Kidney tubule cell (primary cell): ENCODE results near the gene RAD9A.

Experiments used
- DNase-seq: peaks from one replicate; pipeline ENCODE4 v3.0.0-alpha.2; 2018; ENCODE audit warnings: low spot score

Gene RAD9A

GRCh38 chr11:67391304-67392182 is at the start of gene RAD9A:
TSS of gene RAD9A (plus strand) at chr11:67391986. CDS start at chr11:67392045, 59 bp downstream.
- DNase-seq: peak; percentile 91

- no peak for DNase-seq
These were observed 47.5 kb upstream of the RAD9A start for GRCh38 chr11:67344264-67344663.

GRCh38 chr11:67345247-67345919 is 46.4 kb upstream of the RAD9A start:
- peak; percentile 36 for DNase-seq

- peak; percentile 77 for DNase-seq
These were observed 45.6 kb upstream of the RAD9A start for GRCh38 chr11:67345920-67346819.

GRCh38 chr11:67347964-67348749 is 43.6 kb upstream of the RAD9A start:
- DNase-seq: no peak

GRCh38 chr11:67349036-67349435 is 42.8 kb upstream of the RAD9A start:
- no peak for DNase-seq

GRCh38 chr11:67349457-67349856 is 42.3 kb upstream of the RAD9A start:
- DNase-seq: no peak

- no peak for DNase-seq
These were observed 41.8 kb upstream of the RAD9A start for GRCh38 chr11:67349928-67350465.

GRCh38 chr11:67351275-67352005 is 40.3 kb upstream of the RAD9A start:
- peak; percentile 89 for DNase-seq

- DNase-seq: peak; percentile 74
These were observed 39.1 kb upstream of the RAD9A start for GRCh38 chr11:67352546-67353316.

- DNase-seq: peak; percentile 95
These were observed 38.3 kb upstream of the RAD9A start, which contains the start of gene POLD4 for GRCh38 chr11:67353317-67354074. TSS of gene POLD4 (minus strand) at chr11:67353546. CDS start at chr11:67353399, 147 bp downstream.

- DNase-seq: peak; percentile 98
These were observed 37.4 kb upstream of the RAD9A start for GRCh38 chr11:67354075-67355022.

- no peak for DNase-seq
These were observed 36.6 kb upstream of the RAD9A start for GRCh38 chr11:67355023-67355793.

- no peak for DNase-seq
These were observed 35.9 kb upstream of the RAD9A start for GRCh38 chr11:67355794-67356386.

GRCh38 chr11:67356387-67356863 is 35.4 kb upstream of the RAD9A start:
- peak; percentile 4 for DNase-seq
